ENCODE data around the gene ERC1.
"Not testable (repeated sequence)": the region's sequence is repeated elsewhere in the genome, so short reads cannot be mapped to it uniquely, and the experiment has no call there.

Gene ERC1

DNA sequence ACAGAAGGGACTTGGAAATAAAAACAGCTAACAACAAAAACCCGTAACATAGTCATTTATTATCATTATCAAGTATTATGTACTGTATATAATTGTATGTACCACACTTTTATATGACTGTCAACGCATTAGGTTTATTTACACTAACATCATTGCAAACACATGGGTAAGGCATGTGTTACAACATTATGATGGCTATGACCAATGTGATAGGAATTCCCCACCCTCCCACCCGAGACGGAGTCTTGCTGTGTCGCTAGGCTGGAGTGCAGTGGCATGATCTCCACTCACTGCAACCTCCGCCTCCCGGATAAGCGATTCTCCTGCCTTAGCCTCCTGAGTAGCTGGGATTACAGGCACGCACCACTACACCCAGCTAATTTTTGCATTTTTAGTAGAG, 82.6 kb downstream of the ERC1 start:
- DNase-seq (ENCODE audit: low read depth in 2 of 2) = no peak

DNA sequence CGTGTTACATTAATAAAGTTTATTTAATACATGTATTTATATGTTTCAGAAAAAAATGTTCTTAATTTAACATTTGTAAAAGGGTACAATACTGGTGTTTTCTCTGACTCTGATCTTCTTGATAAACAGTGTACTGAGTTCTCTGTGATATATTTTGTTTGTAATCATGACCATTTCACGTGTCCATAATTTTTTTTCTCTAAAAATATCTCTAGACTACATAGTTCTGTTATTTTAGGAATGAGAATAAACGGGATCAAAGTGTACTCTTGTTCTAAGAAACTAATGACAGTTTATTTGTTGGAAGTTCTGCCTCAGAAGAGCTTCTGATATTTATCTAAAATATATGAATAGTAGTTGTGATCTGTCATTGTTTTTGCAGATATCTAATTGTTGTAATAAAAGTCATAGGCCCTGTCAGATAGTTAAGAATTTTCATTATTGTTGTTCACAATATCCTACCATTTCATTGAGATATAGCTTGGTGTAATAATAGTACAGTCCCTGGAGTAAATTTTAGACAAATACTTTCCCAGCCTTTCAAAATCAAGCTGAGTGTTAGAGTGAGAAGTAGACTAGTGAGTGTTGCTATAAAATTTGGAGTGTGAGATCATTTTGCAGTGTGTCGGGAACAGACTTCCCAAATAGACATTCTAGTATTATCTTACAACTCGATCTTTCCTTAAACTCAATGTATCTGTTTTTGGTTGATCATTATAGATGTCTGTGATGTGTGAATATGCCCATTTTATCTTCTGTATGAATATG, 86.2 kb downstream of the ERC1 start:
- no peak for DNase-seq (ENCODE audit: low read depth in 2 of 2)

DNA sequence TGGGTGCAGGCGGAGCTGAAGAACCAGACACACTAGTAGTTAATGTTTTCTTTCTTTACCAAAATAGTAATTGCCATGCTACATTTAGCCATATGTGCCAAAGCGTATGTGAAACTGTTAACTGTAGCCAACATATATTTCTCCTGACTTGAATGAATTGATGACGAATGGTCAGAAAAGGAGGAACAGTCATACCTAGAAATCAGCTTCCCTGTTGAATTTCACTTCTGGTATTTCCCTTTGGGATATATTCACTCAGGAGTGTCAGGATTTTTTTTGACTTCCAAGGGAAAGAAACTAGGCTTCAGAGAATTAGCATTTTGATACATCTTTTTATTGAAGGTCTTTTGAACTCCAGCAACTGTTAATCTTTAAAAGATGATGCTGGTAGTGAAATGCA, 87.0 kb downstream of the ERC1 start:
- no peak for DNase-seq (ENCODE audit: low read depth in 2 of 2)

GRCh38 chr12:1080520-1081223, 89.6 kb downstream of the ERC1 start:
- no peak for DNase-seq (ENCODE audit: low read depth in 2 of 2)

- DNase-seq (ENCODE audit: low read depth in 2 of 2) = no peak
These were observed 92.3 kb downstream of the ERC1 start for GRCh38 chr12:1083151-1083888.

DNA sequence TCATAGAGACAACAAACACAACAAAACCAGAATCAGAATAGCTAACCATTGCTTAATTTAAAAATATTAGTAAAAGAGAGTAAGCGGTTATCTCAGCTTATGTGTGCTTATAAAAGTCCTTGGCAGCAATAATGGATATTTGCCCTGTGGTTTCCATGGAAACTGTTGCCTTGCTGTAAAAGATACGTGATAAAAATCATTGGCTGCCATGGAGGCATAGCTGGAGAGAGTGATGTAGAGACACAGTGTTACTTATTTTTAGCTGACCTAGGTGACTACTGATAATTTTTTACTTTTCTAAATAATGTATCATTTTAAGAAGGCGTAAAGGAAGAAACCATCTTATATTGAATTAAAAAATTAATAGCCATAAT, 92.9 kb downstream of the ERC1 start:
- no peak for DNase-seq (ENCODE audit: low read depth in 2 of 2)

- DNase-seq (ENCODE audit: low read depth in 2 of 2) = no peak
These were observed 100.3 kb downstream of the ERC1 start for GRCh38 chr12:1091350-1091749.

DNA sequence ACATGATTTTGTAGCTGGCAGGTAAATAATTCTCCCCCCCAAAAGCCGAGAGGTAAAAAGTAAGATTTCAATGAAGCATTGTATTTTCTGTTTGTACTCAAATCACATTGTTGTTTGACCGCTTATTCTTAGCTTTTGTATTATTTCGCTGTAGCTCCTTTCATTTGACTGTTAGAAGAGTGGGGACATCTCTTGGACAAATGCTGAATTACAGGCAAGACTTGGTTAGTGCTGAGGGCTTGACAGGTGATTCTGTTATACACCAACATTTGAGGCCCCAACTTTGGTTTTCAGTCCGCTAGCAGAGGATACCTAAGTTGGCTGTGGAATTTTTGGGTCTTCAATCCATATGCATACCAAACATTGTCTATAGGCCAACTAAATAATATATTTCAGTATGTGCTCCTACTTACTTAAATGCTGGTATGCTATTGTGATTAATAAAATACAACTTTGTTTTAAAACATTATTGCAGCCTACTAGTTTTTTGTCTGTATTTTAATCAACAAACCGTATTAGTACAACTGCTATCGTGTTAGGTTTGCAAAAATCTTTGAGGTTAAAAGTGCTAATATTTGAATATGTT, 102.2 kb downstream of the ERC1 start:
- DNase-seq (ENCODE audit: low read depth in 2 of 2) = peak in 1 of 2 donors; percentile 31

GRCh38 chr12:1094714-1095113, 103.7 kb downstream of the ERC1 start:
- no peak for DNase-seq (ENCODE audit: low read depth in 2 of 2)

GRCh38 chr12:1099158-1099557, 108.1 kb downstream of the ERC1 start:
- DNase-seq (ENCODE audit: low read depth in 2 of 2) = peak in 1 of 2 donors; percentile 9

GRCh38 chr12:1099618-1100017, 108.6 kb downstream of the ERC1 start:
- DNase-seq (ENCODE audit: low read depth in 2 of 2) = not testable (repeated sequence)

- no peak for DNase-seq (ENCODE audit: low read depth in 2 of 2)
These were observed 111.1 kb downstream of the ERC1 start for GRCh38 chr12:1102115-1102514.

DNA sequence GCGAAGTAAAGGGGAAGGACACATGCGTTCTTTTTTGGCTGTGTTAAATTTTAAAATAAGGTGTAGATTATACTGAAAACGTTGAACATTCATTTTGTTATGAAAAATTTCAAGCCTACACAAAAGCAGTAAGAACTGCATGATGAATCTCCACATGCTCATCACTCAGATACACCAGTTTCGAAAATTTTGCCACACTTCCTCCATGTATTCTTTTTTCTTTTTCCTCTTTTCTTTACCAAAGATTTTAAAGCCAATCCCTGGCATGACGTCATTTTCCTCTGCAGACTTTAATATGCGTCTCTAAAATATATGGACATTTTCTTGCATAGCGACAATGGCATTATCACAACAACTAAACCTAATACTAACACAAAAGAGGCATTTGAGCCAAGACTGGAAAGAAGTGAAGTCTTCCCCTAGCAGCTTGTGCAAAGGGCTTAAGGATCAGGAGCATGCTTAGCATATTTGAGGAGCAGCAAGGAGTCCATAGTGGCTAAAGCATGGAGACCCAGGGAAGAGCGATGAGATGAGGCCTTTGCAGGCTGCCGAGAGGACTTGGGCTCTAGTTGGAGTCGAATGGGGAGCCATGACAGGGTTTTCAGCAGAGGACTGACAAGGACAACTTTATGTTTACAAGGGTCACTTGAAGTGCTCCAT, 111.9 kb downstream of the ERC1 start:
- no peak for DNase-seq (ENCODE audit: low read depth in 2 of 2)

DNA sequence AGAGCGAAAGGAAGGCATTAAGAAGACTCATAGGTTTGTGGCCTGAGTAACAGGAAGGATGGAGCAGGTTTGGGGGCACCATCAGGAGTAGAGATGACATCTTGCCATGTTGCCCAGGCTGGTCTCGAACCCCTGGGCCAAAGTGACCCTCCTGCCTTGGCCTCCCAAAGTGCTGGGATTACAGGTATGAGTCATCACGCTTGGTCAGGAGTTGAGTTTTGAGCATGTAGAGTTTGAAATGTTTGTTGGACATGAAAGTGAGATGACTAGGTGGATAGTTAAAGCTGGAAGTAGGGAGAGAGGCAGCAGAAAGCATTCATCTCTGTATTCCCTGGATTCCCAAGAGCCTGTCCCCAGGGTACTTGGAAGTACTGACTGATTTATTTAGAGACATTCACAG, 112.6 kb downstream of the ERC1 start:
- DNase-seq (ENCODE audit: low read depth in 2 of 2) = no peak

DNA sequence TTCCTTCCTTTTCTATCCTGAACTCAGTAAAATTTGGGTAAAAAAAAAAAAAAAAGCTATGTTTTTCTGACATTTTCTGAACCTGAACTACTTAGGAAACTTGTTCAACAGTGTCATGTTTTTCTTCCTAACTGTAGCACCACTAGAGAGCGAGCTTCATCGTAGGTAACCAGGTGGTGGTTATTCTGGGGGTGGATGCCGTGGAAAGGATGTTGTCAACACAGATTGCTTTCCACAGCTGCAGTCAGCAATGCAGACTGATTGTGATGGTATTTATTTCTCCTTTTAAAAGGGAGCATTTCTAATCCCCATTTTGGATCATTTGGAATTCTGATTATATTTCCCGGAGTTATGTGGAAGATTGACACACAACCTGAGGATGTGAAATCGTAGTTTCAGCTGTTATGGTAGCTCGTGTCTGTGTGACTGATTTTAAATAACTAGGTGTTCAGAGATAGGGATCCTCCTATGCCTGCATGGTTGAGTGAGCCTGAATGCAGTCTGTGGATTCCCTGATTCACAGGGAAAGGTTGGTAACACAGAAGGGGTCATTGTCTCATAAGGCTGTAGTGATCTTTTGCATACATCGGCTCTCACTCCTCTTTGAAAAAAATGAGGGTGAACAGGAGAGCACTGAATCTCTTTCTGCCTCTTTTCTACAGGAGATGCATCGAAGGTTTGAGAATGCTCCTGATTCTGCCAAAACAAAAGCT, 113.2 kb downstream of the ERC1 start:
- no peak for DNase-seq (ENCODE audit: low read depth in 2 of 2)

GRCh38 chr12:1107669-1108068, 116.6 kb downstream of the ERC1 start:
- DNase-seq (ENCODE audit: low read depth in 2 of 2) = no peak

GRCh38 chr12:1108276-1108675, 117.3 kb downstream of the ERC1 start:
- DNase-seq (ENCODE audit: low read depth in 2 of 2) = no peak

- no peak for DNase-seq (ENCODE audit: low read depth in 2 of 2)
These were observed 124.6 kb downstream of the ERC1 start for GRCh38 chr12:1115484-1116231.

DNA sequence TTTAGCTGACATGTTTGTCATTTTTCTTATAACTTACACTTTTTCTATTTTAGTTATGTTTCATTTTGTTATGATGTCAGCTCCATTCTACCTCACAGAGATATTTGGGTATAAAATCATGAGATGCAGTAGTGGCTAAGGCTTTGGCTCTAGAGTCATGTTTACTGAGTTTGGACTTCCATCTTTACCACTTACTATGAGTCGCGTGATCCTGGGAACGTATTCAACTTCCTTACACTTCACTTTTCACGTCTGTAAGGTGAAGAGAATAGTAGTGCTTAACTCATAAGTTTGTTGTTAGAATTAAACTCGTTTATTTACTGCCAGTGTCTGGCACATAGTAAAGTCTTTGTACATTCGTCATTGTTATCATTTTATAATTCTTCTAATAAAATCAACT, 126.3 kb downstream of the ERC1 start:
- DNase-seq (ENCODE audit: low read depth in 2 of 2) = no peak

GRCh38 chr12:1117970-1118563, 127.0 kb downstream of the ERC1 start:
- peak; percentile 56 to 62 for DNase-seq (ENCODE audit: low read depth in 2 of 2)
